T1000 (cell line): ENCODE data around the gene PLTP.
A peak's percentile ranks its signal among the peaks of the same experiment; 100 is the strongest.
"Not testable (repeated sequence)": the region's sequence is repeated elsewhere in the genome, so short reads cannot be mapped to it uniquely, and the experiment has no call there.

Experiments
- DNase-seq: peaks from one replicate; lab custom pipeline; 2025; ENCODE audit warnings: mixed read lengths; lab: John Stamatoyannopoulos, UW

PLTP gene

DNA sequence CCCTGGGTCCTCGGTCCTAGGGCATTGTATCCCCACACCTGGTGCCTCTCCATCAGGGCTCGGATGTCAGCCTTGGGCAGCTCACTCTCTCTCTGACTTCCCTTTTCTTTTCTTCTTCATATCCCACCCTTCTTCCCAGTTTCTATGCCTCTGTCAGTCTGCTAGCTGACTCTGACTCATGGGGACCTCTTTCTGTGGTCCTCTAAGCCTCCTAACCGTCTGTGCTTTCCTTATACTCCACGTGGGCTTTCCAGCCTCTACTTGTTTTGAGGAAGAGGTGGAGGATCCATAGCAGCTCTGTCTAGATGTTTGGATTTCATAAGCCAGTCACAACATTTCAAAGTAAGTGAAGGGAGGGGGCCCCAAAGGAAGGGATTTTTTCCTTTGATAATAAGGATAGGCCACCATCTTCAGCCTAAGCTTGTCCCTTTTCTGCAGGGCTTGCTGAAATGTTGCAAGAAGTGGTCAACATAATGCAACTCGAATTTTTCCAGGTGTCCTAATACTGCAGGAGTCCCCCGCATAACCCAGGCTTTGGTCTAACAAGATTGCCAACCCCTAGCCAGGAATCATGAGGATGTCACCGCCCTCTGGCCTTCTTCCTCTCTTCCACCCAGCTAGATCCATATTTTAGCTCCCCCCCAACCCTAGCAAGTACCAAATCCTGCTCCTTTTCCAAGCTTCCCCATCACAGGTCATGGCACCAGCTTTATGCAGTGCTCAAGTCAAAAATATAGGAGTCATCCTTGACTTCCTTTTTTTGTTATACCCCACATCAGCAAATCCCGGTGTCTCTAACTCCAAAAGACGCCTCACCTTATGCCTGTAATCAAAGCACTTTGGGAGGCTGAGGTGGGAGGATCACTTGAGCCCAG, 8.7 kb upstream of the PLTP start:
- DNase-seq: no peak

DNA sequence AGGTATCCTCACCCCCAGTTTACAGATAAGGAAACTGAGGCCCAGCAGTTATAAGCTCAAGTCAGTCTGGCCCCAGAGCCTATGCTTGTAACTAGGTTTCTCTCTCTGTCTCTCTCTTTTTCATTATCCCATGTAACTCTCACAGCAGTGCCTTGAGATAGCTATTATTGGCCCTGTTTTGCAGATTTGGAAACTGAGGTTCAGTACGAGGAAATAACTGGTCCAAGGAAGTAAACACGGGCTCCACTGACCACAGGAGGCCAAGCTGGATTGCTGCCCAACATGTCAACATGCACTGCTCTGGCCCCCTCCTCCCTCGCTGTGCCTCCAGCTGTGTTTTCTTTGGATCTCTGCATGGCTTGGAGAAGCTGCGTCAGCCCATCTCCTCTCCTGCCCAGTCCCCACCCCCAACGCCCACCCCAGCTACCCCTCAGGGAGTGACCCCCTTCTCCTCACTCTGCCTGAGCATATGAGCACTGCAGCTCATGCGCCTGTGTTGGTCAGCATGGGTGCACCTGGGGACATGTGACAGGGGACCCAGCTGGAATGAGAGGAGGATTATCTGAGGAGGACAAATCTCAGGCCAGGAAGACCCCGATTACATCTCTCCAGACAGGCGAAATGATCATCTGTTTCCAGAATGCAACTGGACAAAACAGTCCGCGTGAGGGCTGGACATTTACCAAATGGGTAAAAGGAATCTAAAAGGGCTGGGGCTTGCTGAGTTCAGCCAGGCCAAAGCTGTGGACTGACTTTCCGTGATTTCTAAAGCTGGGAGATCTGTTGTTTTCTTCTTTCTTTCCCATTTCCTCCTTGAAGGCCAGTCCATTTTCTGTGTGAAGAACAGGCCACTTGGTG, 7.8 kb upstream of the PLTP start:
- no peak for DNase-seq

DNA sequence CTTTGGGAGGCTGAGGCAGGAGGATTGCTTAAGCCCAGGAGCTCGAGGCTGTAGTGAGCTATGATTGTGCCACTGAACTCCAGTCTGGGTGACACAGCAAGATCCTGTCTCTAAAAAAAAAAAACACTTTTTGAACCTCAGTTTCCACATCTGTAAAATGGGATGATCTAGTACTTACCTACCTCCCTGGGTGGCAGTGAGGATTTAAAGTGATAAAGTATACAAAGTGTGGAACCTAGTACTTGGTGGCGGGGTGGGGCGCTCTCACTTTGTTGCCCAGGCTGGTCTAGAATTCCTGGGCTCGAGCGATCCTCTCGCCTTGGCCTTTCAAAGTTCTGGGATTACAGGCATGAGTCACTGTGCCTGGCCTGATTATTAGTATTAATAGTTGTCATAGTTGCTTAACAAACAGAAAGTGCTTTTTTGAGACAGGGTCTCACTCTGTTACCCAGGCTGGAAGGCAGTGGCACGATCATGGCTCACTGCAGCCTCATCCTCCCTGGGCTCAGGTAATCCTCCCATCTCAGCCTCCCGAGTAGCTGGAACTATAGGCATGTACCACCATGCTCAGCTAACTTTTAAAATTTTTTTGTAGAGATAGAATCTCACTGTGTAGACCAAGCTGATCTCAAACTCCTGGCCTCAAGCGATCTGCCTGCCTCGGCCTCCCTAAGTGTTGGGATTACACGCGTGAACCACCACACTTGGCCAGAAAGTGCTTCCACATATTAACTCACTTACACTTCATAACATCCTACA, 7.0 kb upstream of the PLTP start:
- no peak for DNase-seq

DNA sequence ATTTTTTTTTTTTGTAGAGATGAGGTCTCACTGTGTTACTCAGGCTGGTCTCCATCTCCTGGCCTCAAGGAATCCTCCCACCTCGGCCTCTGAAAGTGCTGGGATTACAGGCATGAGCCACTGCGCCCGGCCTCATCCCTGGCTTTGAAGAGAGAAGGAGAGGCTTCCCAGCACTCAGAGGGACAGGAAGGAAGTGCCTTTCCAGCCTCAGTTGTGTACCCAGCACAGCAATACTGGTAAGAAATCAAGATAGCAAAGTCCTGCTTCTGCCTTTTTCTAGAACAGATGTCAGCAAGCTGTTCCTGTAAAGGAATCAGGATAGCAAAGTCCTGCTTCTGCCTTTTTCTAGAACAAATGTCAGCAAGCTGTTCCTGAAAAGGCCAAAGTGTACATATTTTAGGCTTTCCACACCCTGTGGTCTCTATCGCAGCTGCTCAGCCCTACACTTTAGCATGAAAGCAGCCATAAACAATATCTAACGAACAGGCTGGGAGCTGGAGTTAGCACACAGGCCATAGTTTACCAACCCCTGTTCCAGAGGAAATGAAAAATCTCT, 6.3 kb upstream of the PLTP start:
- DNase-seq: no peak

DNA sequence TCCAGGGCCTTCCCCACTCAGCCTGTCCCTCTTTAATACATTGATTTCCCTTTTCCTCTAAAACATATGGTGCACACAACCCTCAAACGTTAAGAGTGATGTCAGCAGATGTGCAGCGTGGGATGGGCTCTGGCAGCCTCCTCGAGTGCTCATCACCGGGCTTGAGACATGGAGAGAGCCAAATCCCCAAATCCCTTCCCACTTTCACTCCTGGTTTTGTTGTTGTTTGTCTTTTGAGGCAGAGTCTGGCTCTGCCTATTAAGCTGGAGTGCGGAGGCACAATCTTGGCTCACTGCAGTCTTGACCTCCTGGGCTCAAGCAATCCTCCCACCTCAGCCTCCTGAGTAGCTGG, 5.8 kb upstream of the PLTP start:
- DNase-seq: no peak

DNA sequence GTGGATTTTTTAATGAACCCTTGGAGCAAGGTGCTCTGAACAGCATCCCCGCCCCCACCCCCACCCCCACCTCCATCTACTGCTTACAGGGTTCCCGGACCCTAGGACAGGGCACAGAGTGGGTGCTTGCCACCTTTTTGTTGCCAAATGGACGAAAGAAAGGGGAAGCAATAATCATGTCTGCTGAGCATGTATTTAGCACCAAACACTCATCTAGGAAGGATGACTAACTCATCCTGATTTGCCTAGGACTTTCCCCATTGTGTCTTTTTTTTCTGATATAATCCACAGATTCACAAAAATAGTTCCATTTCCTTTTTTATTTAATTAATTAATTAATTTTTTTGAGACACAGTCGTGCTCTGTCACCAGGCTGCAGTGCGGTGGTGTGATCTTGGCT, 1.2 kb upstream of the PLTP start:
- no peak for DNase-seq

DNA sequence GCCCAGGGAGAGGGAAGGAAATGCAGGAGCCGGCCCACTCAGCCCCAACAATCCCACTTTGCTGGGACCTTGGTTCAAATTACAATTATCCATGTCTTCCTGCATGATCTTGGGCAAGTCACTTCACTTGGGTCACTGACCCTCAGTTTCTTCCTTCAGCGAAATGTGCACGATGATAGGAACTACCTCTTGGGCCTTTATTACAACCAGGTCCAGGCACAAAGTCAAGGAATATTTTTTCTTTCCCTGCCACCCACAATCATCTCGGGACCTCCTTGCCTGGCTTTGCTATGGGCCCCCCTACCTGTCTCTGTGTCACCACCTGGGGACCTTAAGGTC, 358 bp upstream of the PLTP start:
- no peak for DNase-seq

DNA sequence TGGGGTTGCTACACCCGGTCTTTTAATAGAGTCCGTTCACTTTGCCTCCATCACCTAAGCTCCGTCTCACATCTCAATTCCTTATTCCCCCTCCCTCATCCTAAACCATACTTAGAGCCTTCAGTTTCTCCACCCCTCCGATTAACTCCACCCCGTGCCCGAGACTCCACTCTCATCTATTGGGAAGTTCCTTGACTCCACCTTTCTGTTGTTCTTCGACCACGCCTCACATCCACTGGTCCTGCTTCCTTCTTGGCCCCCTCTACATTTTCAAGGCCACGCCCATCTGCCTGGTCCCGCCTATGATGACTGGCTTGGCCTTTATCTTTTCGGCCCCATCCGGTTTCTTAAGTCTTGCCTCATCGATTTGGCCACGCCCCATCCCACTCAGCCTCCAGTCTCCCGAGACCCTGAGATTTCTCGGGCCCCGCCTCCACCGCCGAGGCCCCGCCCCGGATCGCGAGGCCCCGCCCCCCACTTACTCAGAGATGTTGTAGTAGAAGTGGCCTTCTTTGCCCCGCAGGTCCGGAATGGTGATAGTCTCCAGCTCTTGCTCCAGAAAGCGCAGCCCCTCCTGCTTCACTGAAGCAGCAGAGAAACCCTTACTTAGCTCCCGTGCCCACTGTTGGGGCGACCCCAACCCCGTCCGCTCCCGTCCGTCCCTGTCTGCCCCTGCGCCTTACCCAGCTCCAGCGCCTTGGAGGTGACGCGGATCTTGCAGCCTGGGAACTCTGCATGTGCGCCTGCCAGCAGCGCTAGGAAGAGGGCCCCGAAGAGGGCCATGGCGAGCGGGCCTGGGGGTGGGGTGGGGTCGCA, 1.1 kb downstream of the PLTP start:
- DNase-seq: peak; percentile 100

DNA sequence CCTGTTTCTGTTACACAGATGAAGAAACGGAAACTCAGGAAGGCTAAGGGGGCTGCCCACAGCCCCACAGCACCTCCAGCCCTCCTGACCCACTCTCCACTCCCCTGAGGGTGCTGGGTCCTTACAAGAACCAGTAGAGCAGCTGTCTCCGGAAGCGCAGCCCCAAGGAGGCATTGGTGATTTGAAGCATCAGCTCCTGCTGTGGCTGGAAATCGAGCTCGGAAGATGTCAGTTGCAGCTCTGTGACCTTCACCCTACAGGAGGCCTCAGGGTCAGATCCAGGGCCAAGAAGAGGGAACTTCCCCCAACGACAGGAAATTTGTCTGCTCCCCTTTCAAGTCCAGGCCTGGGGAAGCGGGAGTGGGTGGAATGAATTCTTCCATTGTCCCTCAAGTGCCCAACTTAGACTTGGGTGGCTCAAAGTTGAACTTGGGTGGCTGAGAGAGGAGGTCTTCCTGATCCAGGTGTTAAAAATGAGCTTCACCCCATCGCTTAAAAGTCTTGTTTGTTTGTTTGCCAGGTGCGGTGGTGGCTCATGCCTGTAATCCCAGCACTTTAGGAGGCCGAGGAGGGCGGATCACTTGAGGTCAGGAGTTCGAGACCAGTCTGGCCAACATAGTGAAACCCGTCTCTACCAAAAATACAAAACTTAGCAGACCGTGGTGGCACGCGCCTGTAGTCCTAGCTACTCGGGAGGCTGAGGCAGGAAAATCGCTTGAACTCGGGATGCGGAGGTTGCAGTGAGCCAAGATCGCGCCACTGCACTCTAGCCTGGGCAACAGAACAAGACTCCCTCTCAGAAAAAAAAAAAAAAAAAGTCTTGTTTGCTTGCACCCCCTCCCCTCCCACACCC, 1.9 kb downstream of the PLTP start:
- no peak for DNase-seq

DNA sequence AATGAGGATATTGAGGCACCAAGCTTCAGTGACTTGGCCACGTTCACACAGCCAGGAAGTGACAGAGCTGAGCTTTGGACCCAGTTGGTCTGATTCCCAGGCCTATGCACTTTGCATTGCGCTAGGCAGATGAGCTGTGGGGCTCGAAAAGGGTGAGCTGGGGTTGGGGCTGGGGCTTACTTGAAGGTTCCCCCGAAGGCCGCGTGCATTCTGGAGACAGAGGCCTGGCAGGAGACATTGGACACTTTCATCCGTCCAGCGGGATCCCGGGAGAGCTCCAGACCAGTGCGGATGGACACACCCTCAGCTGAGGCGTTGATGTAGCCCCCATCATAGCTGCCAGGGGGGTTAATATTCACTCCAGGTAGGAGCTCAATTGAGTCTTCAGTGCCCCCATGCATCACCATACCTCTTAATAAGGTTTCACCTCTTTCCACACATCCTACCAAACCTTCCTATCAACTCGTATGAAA, 2.6 kb downstream of the PLTP start:
- DNase-seq: no peak

DNA sequence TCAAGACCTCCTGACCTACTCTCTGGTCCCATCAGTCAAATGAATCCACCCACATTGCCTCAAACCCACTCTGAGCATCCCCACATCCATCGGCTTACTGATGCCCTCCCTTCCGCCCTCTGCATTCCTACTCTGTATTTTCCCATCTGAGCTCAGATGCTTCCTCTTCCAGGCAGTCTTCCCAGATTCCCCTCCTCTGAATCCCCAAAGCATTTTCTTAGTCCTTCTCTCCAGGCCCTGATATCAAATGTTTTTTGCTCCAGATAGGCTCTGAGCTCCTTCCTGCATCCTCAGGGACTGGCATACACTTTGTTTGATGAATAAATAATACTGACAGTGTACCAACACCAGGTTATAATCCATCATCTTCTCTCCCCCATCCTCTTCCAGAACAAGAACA, 3.9 kb downstream of the PLTP start:
- DNase-seq: no peak

DNA sequence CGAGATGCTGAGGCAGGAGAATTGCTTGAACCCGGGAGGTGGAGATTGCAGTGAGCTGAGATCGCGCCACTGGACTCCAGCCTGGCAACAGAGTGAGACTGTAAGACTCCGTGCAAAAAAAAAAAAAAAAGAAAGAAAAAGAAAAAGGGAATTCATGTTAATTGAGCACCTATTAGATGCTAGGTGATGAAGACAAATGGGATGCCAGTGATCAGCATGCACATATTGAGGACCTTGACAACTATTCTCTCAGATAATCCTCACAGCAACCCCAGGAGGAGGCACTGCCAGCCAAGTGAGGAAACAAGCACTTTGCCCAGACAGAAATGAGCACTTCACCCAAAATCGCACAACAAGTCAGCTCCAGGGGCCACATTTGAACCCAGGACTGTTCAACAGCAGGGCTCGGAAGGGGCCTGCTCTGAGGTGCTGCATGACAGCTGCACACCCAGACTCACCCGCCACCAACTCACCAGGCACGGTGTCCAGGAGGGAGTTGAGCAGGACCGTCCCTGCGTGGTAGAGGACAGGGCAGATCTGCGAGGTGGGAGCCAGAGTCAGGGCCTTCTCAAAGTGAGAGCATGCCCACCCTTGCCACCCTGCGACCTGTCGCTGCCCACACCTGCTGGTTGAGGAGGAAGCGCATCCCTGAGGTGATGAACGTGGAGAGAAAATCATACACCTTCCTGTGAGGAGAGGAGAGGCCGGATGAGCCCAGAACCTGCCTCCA, 4.6 kb downstream of the PLTP start:
- DNase-seq: no peak

DNA sequence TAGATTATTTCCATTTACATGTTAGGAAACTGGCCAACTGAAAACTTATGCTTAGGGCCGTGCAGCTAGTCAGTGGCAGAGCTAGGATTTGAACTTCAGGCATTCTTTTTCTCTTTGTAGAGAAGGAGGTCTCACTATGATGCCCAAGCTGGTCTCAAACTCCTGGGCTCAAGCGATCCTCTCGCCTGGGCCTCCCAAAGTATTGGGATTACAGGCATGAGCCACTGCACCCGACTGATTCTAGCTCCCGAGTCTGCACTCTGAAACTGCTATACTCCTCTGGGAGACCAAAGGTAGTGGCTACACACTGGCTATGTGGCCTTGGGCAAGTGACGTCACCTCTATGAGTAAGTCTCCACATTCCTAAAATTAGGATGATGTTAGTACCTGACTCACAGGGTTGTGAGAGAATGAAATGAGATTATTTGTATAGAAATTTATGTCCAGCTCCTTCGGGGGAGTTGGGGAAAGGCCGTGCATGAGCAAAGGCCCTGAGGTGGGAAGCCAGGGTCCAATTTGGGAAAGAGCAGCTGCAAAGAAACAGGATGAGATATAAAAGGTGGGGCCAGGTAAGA, 6.4 kb downstream of the PLTP start:
- DNase-seq: peak; percentile 89

DNA sequence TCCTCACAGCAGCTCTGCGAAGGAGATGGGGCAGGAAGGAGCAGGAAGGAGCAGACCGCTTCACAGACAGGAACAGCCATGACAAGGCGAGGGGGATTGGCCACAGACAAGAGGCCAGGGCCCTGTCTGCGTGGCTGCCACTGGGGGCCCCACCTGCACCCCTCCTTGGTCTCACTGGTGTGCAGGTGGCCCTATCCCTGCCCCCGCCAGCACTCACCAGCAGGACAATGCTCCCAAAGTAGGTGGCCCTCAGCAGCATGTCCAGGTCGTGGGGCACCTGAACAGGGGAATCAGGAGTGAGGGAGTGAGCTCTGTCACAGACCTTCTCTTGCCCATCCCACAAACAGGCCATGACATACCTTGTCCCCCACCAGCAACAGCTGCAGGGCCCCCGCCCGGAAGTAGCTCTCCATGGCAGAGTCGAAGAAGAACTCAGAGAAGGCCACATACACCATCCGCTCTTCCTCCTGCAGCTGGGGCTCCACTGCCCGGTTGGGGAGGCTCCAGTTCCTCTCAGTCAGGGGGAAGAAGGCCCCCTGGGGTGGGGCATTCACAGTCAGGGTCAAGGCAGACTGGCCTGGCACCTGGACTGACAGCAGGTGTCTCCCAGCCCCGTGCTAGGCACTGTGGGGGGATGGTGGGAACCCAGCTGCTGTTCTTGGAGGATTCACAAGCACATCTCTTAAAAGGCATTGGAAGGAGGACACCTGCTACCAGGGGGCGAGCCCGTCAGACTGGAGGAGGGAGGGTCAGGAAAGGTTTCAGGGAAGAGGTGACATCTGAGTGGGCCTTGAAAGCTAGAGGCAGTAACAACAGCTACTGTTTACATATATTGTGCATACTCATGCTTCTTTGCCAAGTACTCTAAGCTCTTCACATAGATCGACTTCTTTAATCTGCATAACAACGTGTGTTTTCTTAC, 7.1 kb downstream of the PLTP start:
- no peak for DNase-seq

DNA sequence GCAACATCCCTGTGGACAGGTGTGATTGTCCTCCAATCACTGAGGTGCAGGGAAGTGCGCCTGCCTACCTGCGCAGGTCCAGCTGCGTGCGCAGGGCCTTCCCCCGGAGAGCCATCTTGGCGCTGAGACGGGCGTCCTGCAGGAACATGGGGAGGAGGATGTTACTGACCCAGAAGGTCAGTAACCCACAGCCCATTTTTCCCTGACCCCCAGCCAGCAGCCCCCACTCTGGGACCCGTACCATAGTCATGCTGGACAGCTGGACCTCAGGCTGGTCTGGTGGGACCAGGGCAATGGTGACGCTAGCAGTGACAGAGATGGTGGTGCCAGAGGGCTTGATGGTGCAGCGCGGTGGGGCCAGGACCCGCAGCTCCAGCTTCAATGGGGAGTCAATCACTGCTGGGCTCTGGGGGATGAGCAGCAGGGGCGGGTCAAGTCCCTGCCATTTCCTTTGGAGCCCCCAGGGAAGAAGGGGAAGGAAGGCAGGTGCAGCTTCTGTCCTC, 9.7 kb downstream of the PLTP start:
- DNase-seq: no peak

DNA sequence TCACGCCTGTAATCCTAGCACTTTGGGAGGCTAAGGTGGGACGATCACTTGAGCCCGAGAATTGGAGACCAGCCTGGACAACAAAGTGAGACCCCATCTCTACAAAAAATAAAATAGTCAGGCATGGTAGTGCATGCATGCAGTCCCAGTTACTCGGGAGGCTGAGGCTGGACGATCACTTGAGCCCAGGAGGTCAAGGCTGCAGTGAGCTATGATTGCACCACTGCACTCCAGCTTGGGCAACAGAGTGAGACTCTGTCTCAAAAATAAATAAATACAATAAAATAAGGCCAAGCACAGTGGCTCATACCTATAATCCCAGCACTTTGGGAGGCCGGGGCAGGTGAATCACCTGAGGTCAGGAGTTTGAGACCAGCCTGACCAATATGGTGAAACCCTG, 10.6 kb downstream of the PLTP start:
- not testable (repeated sequence) for DNase-seq

DNA sequence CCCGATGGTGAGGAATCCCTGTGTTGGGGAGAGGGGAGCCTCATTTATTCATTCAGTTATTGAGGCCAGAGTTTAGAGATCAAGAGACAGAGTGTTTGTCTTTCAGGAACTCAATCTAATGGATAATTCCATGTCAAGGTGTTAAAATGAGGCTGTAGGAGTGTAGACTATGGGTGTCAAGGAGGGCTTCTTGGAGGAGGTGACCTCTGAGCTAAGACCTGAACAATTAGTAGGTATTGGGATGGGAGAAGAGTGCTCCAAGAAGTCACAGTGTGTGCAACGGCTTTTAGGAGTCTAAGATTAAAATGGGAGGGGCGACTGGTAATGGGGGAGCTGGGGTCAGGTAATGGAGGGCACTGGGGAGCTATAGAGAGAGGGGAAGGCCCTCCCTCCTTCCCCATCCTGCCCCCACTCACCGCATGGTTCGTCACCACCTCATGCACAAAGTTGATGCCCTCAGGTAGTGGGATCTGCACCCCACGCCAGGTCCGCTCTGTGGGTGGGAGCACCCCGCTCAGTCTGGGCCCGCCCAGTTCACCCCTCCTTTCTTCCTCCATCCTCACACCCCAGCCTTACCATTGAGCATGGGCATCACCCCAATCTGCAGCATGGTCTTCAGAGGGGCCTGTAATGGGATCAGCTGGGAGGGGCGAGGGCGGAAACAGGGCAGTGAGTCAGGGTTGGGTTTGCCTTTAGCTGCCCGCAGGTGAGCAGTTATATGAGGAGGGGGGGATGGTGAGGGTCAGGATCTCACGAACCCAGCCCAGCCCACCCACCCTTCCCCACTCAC, 12.7 kb downstream of the PLTP start:
- DNase-seq: no peak
